ENCODE data around the gene SLC35B1.

SLC35B1 gene, protein sequence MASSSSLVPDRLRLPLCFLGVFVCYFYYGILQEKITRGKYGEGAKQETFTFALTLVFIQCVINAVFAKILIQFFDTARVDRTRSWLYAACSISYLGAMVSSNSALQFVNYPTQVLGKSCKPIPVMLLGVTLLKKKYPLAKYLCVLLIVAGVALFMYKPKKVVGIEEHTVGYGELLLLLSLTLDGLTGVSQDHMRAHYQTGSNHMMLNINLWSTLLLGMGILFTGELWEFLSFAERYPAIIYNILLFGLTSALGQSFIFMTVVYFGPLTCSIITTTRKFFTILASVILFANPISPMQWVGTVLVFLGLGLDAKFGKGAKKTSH

DNA sequence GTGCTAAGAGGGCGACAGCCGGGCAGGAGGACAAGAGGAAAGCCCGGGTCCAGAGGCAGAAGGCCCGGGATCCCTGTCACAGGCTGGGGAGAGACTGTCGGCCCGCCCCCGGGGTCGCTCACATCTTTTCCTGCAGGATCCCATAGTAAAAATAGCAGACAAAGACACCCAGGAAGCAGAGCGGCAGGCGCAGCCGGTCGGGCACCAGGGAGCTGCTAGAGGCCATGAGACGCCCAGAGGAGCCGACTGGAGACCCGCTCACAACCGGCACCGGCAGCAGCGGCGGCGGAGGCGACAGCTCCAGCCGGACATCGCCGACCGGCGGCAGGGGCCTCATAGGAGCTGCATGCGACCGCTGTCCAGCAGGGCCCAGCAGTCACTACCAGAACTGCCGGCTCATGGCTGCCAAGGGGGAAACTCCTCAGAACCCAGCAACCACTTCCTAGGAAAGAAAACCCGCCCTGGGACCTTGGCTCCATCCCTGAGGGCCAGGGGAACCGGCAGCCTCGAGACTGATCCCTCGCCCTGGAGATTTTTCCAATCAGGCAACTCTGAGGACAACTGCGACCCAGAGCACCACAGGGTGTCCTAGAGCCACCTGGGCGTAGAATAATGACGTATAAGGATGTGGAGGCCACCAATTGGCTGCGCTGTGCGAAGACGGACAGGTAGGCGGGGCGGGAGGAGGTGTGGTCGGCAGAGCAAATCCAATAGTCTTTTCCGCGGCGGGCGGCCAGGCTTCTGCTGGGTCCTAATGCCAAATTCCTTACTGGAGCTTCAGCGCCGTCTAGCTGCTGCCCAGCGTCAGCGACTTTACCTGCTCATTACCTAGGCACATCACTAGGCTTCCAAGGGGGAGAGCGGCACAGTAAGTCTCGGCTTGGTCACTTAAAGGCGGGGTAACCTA is at the start of gene SLC35B1:
Gene SLC35B1, minus strand, starts transcription at position 357 of the 907 bp plus-strand sequence. Its CDS starts 131 bp downstream, at position 226.
- DNase-seq (ENCODE audit: low read depth), result peak; percentile 98
- TF ChIP-seq, protein P1, sequence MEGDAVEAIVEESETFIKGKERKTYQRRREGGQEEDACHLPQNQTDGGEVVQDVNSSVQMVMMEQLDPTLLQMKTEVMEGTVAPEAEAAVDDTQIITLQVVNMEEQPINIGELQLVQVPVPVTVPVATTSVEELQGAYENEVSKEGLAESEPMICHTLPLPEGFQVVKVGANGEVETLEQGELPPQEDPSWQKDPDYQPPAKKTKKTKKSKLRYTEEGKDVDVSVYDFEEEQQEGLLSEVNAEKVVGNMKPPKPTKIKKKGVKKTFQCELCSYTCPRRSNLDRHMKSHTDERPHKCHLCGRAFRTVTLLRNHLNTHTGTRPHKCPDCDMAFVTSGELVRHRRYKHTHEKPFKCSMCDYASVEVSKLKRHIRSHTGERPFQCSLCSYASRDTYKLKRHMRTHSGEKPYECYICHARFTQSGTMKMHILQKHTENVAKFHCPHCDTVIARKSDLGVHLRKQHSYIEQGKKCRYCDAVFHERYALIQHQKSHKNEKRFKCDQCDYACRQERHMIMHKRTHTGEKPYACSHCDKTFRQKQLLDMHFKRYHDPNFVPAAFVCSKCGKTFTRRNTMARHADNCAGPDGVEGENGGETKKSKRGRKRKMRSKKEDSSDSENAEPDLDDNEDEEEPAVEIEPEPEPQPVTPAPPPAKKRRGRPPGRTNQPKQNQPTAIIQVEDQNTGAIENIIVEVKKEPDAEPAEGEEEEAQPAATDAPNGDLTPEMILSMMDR (IDR thresholded peaks at IDR 0.05; ENCODE audit: low read depth, low read length), result peak; percentile 86
- TF ChIP-seq, protein P2, sequence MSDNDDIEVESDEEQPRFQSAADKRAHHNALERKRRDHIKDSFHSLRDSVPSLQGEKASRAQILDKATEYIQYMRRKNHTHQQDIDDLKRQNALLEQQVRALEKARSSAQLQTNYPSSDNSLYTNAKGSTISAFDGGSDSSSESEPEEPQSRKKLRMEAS (IDR thresholded peaks at IDR 0.05; ENCODE audit: low read depth, low read length), result peak; percentile 41
- peak; percentile 43 for TF ChIP-seq MYC (IDR thresholded peaks at IDR 0.05; ENCODE audit: low read depth, low read length)
- TF ChIP-seq POLR2A (IDR thresholded peaks at IDR 0.05; ENCODE audit: extremely low read depth, insufficient read length), result no peak
- peak within 1 kb of the TSS; percentile 90 for H3K4me3 ChIP-seq (ENCODE audit: low read depth, low read length)

DNA sequence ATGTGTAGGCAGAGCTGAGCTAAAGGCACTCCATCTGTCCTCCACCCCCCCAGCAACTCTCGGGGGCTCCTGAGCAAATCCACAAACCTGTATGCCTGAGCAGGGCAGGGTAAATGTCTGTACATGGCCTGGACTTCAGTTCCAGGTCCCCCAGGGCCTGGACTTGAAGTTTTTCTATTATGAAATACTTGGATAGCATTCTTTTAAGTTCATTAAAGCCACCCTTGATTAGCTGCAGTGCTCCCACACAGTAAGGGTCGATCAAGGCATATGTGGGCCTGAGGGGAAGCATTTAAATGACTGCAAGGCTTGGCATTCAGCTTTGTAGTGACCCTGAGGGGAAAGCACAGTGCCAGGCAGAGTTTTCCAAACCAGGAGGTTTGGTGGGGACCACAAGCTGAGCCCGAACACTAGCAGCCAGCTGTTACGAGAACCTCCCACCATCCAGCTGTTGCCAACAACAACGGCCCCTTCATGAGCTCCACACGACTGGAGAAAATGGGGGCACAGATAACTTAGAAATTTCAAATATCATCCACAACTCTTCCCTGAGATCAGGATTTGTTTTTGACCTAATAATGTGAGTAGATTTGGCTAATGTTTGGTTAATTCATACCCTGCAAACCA is 49.5 kb upstream of the SLC35B1 start:
- no peak for DNase-seq (ENCODE audit: low read depth)
- H3K4me3 ChIP-seq (ENCODE audit: low read depth, low read length), result no peak overlapping the region
- TF ChIP-seq POLR2A (IDR thresholded peaks at IDR 0.05; ENCODE audit: extremely low read depth, insufficient read length) (no peak), MYC (IDR thresholded peaks at IDR 0.05; ENCODE audit: low read depth, low read length) (no peak)
- TF ChIP-seq, protein P2 (IDR thresholded peaks at IDR 0.05; ENCODE audit: low read depth, low read length), result no peak
- TF ChIP-seq, protein P1 (IDR thresholded peaks at IDR 0.05; ENCODE audit: low read depth, low read length), result no peak

DNA sequence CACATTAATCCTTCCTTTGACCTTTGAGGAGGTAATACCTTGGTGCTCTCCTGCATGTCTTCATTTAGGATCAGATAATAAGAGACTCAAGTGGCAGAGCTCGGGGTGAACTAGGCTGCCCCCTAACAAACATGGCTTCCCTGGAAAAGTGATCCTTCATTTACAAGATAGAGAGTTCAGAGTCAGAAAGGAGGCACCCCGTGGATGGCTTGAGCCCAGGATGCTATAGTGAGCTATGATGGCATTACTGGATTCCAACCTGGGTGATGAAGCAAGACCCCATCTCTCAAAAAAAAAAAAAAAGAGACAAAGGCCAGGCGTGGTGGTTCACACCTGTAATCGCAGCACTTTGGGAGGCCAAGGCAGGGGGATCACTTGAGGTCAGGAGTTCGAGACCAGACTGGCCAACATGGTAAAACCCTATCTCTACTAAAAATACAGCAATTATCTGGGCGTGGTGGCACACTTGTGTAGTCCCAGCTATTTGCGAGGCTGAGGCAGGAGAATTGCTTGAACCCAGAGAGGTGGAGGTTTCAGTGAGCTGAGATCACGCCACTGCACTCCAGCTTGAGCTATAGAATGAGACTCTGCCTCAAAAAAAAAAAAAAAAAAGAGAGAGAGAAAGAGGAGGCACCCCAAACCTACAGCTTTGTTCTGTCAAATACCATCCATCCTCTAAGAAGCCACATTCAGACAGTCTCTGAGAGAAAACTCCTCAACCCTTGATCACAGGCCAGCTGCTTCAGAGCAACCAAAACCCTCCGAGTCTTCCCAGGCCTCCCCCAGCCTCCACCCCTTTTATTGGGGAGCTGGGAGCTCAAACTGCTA is 48.8 kb upstream of the SLC35B1 start:
- TF ChIP-seq, protein P1 (IDR thresholded peaks at IDR 0.05; ENCODE audit: low read depth, low read length), result no peak
- TF ChIP-seq POLR2A (IDR thresholded peaks at IDR 0.05; ENCODE audit: extremely low read depth, insufficient read length) (no peak), MYC (IDR thresholded peaks at IDR 0.05; ENCODE audit: low read depth, low read length) (no peak)
- TF ChIP-seq, protein P2 (IDR thresholded peaks at IDR 0.05; ENCODE audit: low read depth, low read length), result no peak
- DNase-seq (ENCODE audit: low read depth), result no peak

DNA sequence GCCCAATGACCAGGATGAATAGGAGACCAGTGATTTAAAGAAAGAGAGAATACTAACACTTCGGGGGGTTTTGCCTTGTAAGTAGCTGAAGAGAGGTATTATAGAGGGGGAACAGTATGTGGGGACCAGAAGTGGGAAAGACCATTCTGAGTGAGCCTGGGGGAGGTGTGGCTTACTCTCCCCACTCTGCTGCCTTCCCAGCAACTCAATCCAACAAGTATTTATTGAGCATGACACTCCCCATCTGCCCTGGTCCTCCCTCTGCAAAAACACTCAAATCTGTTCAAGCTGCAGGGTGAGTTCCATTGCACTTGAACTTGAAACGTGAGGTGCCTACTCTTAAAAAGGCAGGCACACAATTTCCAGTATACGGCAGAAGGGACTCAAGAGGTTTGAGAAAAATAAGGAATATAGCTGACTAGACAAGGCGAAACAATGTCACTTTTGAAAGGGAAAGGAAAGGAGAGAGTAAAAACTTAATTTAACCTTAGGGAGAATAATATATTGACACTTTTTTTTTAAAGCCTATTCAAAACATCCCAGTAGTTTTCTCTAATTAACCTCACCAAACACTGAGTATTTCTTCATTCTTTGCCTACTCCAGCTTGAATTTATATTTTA is 48.0 kb upstream of the SLC35B1 start:
- H3K4me3 ChIP-seq (ENCODE audit: low read depth, low read length), result no peak overlapping the region
- no peak for DNase-seq (ENCODE audit: low read depth)
- TF ChIP-seq POLR2A (IDR thresholded peaks at IDR 0.05; ENCODE audit: extremely low read depth, insufficient read length), result no peak
- TF ChIP-seq, protein P1 (IDR thresholded peaks at IDR 0.05; ENCODE audit: low read depth, low read length), result no peak
- TF ChIP-seq MYC (IDR thresholded peaks at IDR 0.05; ENCODE audit: low read depth, low read length), result no peak

More for the DNA sequence above, 48.8 kb upstream of the SLC35B1 start:
- no peak overlapping the region for H3K4me3 ChIP-seq (ENCODE audit: low read depth, low read length)

DNA sequence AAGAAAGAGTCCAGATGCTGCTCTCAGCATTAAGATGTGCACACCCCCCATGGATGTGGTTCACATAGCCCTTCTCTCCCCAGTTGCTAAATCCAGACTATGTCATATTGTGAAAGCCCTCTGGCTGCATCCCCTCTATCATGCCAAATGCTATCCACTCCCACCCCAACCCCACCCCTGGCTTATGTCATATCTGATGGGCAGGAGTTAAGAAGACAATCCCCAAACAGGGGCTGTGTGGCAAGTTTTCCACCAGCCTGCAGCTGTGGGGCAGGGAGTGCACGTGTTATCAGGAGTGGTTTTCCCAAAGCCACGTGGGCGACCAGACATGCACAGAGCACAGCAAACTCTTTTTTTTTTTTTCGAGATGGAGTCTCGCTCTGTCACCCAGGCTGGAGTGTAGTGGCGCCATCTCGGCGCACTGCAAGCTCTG is 46.2 kb upstream of the SLC35B1 start:
- peak; percentile 35 for DNase-seq (ENCODE audit: low read depth)
- TF ChIP-seq, protein P2 (IDR thresholded peaks at IDR 0.05; ENCODE audit: low read depth, low read length), result no peak
- no peak for TF ChIP-seq MYC (IDR thresholded peaks at IDR 0.05; ENCODE audit: low read depth, low read length)
- TF ChIP-seq POLR2A (IDR thresholded peaks at IDR 0.05; ENCODE audit: extremely low read depth, insufficient read length), result no peak
- TF ChIP-seq, protein P1 (IDR thresholded peaks at IDR 0.05; ENCODE audit: low read depth, low read length), result no peak
- no peak overlapping the region for H3K4me3 ChIP-seq (ENCODE audit: low read depth, low read length)
